A673 (cell line): Measurements from ENCODE around the gene CDH12. TPM values are rescaled to one million over a fixed set of nuclear protein-coding genes. Genes with fewer than 3 reads are reported as not detected.

Source experiments
- Bru-seq: library from RNA; stranded (reverse); fragments of 400-500 nt; gene quantifications from one replicate; lab custom pipeline; 2021; lab: Mats Ljungman, UMichigan
- BruChase-seq, 2 experiments: library from RNA; stranded (reverse); fragments of 400-500 nt; gene quantifications; one replicate each; lab custom pipeline; 2021; lab: Mats Ljungman, UMichigan
- BruUV-seq: library from RNA; stranded (reverse); fragments of 400-500 nt; replicated peaks from 2 replicates; lab custom pipeline; 2021; lab: Mats Ljungman, UMichigan
- CTCF ChIA-PET: fragments of 300-600 bp; sonication (Branson Sonifier 250); formaldehyde crosslinking; loops from one replicate; lab custom pipeline; 2022; ENCODE audit warnings: antibody characterized with exemption; lab: Charles Lee
- POLR2A ChIA-PET: fragments of 300-600 bp; sonication (Branson Sonifier 250); formaldehyde crosslinking; loops from one replicate; lab custom pipeline; 2022; ENCODE audit warnings: antibody characterized with exemption; ENCODE audit not compliant: low non-redundant PET; lab: Charles Lee
- DNase-seq: peaks from one replicate; pipeline ENCODE4 v3.0.0-alpha.2; 2015; ENCODE audit warnings: low spot score
- H3K27ac ChIP-seq: fragments of 200-600 bp; sonication (generic); 2 replicates; pipeline ENCODE4 v1.5.1; 2016; ENCODE audit warnings: mixed run types, low read depth, mild to moderate bottlenecking, mixed read lengths, antibody characterized with exemption, low read length; ENCODE audit not compliant: poor library complexity, severe bottlenecking
- H3K27me3 ChIP-seq: fragments of 200-600 bp; sonication (generic); replicated peaks from 2 replicates; pipeline ENCODE4 v1.6.1; 2017; ENCODE audit warnings: mixed run types, low read depth, mild to moderate bottlenecking, mixed read lengths, antibody characterized with exemption, low read length; ENCODE audit not compliant: insufficient read depth, poor library complexity
- H3K36me3 ChIP-seq: fragments of 200-600 bp; sonication (generic); 2 replicates; pipeline ENCODE4 v1.6.1; 2016; ENCODE audit warnings: mixed run types, mild to moderate bottlenecking, mixed read lengths, antibody characterized with exemption, low read length; ENCODE audit not compliant: insufficient read depth, poor library complexity, severe bottlenecking
- H3K4me1 ChIP-seq: fragments of 200-600 bp; sonication (generic); 2 replicates; pipeline ENCODE4 v1.6.1; 2017; ENCODE audit warnings: mixed run types, mild to moderate bottlenecking, mixed read lengths, antibody characterized with exemption, low read length; ENCODE audit not compliant: insufficient read depth, poor library complexity, severe bottlenecking
- H3K4me3 ChIP-seq: fragments of 200-600 bp; sonication (generic); 2 replicates; pipeline ENCODE4 v1.5.1; 2016; ENCODE audit warnings: low read depth, mixed run types, mild to moderate bottlenecking, mixed read lengths, low read length; ENCODE audit not compliant: poor library complexity, severe bottlenecking
- H3K9me3 ChIP-seq: fragments of 200-600 bp; sonication (generic); 2 replicates; pipeline ENCODE4 v1.6.1; 2016; ENCODE audit warnings: mixed run types, low read depth, mild to moderate bottlenecking, mixed read lengths, antibody characterized with exemption, low read length; ENCODE audit not compliant: poor library complexity, severe bottlenecking
- CTCF ChIP-seq: fragments of 300-800, 200-600 bp; sonication (generic); conservative IDR thresholded peaks from 2 replicates; pipeline ENCODE4 v1.5.1; 2017; ENCODE audit warnings: low read depth, mild to moderate bottlenecking, antibody characterized with exemption, low read length, moderate library complexity, mixed read lengths
- EZH2 ChIP-seq: fragments of 200-600 bp; sonication (generic); IDR thresholded peaks from 2 replicates; pipeline ENCODE4 v1.6.1; 2017; ENCODE audit warnings: borderline replicate concordance, low read depth, mild to moderate bottlenecking, mixed read lengths, antibody characterized with exemption, low read length; ENCODE audit not compliant: poor library complexity, severe bottlenecking
- intact Hi-C: fragments of 100-400 bp; cut with micrococcal nuclease; formaldehyde crosslinking; loops from one replicate; pipeline ENCODE4 v1.10.0; 2022; ENCODE audit not compliant: unreplicated experiment
- long read RNA-seq: library from polyadenylated mRNA; stranded (forward); transcript quantifications from one replicate; pipeline ENCODE4 v2.0.0, GENCODE V29; 2022
- total RNA-seq: library from RNA; stranded (reverse); gene quantifications from 2 replicates; pipeline ENCODE4 v1.2.3, GENCODE V29; 2021

Gene CDH12
- total RNA-seq: 27.7 and 39.5 TPM in 2 replicates
- Bru-seq, nascent RNA: percentile 72 among the genes with signal in this experiment
- BruChase-seq, experiment 1, labeled RNA remaining after a 2-hour chase: percentile 52 among the genes with signal in this experiment
- percentile 52 among the genes with signal in this experiment for BruChase-seq, experiment 2, labeled RNA remaining after a 6-hour chase
- long read RNA-seq, transcript CDH12-203 (12 exons, 2,843 nt): major isoform, 18 of 84 reads
- long read RNA-seq, partial matches to known transcripts: 30 of 84 reads
- long read RNA-seq, other reads (novel, unspliced or antisense): 35 of 84 reads

- Histone ChIP-seq H3K27me3 (peaks cover 62% of the 10 kb centered on the region), H3K27ac (no peak within 1 kb of the TSS), H3K4me1 (no peaks in the 10 kb centered on the region), H3K4me3 (peak within 1 kb of the TSS; percentile 35), H3K36me3 (no peaks in the 10 kb centered on the region), H3K9me3 (no peaks in the 10 kb centered on the region)
- DNase-seq: peak; percentile 42
- intact Hi-C loops: no loop called here
- TF ChIP-seq EZH2 (no peak), CTCF (no peak)
- ChIA-PET POLR2A (interaction anchor here (0.6 kb wide), 1 partner anchor 344 kb away, joined by 3 read pairs; no protein-coding TSS in a partner anchor), CTCF (no interaction called here)
- BruUV-seq: no TSS peak
Observed at GRCh38 chr5:22852807-22853660, at the start of gene CDH12. TSS of gene CDH12 (minus strand) at chr5:22853344.

GRCh38 chr5:22901885-22902284, 48.7 kb upstream of the CDH12 start:
- H3K9me3 ChIP-seq: no peaks in the 10 kb centered on the region
- H3K36me3 ChIP-seq: no peaks in the 10 kb centered on the region
- intact Hi-C loops: no loop called here
- no peak for DNase-seq
- no peak overlapping the region for H3K27ac ChIP-seq
- H3K4me1 ChIP-seq: no peaks in the 10 kb centered on the region
- no TSS peak for BruUV-seq
- POLR2A ChIA-PET: no interaction called here
- no peaks in the 10 kb centered on the region for H3K27me3 ChIP-seq
- TF ChIP-seq EZH2: no peak
- TF ChIP-seq CTCF: no peak
- H3K4me3 ChIP-seq: no peak overlapping the region
- CTCF ChIA-PET: no interaction called here

GRCh38 chr5:22900801-22901310, 47.7 kb upstream of the CDH12 start:
- Histone ChIP-seq H3K4me3 (no peak overlapping the region), H3K4me1 (no peaks in the 10 kb centered on the region), H3K36me3 (no peaks in the 10 kb centered on the region), H3K27me3 (no peaks in the 10 kb centered on the region), H3K9me3 (no peaks in the 10 kb centered on the region), H3K27ac (no peak overlapping the region)
- DNase-seq: no peak
- intact Hi-C loops: no loop called here
- TF ChIP-seq CTCF (no peak), EZH2 (no peak)
- CTCF ChIA-PET: no interaction called here
- no TSS peak for BruUV-seq
- POLR2A ChIA-PET: no interaction called here
